Liver (tissue), 9 donors: ENCODE measurements around the gene GART. TPM values are rescaled to one million over a fixed set of nuclear protein-coding genes. Genes with fewer than 3 reads are reported as not detected.

Experiments used
- DNase-seq: peaks from one replicate; pipeline ENCODE4 v3.0.0-alpha.2; 2017; ENCODE audit warnings: low spot score
- H3K27ac ChIP-seq, 2 donors: one replicate each; pipeline ENCODE4 v1.7.0; 2013; ENCODE audit warnings: inconsistent platforms in 2 of 2, low read length in 2 of 2, control low read depth in 1 of 2, low read depth in 1 of 2, mild to moderate bottlenecking in 1 of 2
- H3K27me3 ChIP-seq, 4 donors: one replicate each; pipeline versions ENCODE4 v1.6.1 to v1.7.0; 2013; ENCODE audit warnings: low read length in 3 of 4, inconsistent platforms in 1 of 4, mild to moderate bottlenecking in 1 of 4, moderate library complexity in 1 of 4; ENCODE audit not compliant: control insufficient read depth in 4 of 4, insufficient read depth in 4 of 4
- H3K36me3 ChIP-seq, 4 donors: one replicate each; pipeline versions ENCODE4 v1.6.1 to v1.7.0; 2013; ENCODE audit warnings: low read length in 3 of 4, mild to moderate bottlenecking in 3 of 4, low read depth in 1 of 4, moderate library complexity in 1 of 4; ENCODE audit not compliant: control insufficient read depth in 4 of 4, insufficient read depth in 3 of 4
- H3K4me1 ChIP-seq, 4 donors: one replicate each; pipeline versions ENCODE4 v1.6.1 to v1.7.0; 2013; ENCODE audit warnings: low read length in 3 of 4, mild to moderate bottlenecking in 3 of 4, moderate library complexity in 1 of 4; ENCODE audit not compliant: control insufficient read depth in 4 of 4, insufficient read depth in 4 of 4
- H3K4me3 ChIP-seq, 3 donors: one replicate each; pipeline versions ENCODE4 v1.6.1 to v1.7.0; 2013; ENCODE audit warnings: low read length in 3 of 3, control low read depth in 1 of 3, low read depth in 1 of 3, mild to moderate bottlenecking in 1 of 3
- H3K9ac ChIP-seq, 2 donors: one replicate each; pipeline ENCODE4 v1.7.0; 2013; ENCODE audit warnings: low read length in 2 of 2, mild to moderate bottlenecking in 2 of 2, moderate library complexity in 2 of 2, control low read depth in 1 of 2, low read depth in 1 of 2
- H3K9me3 ChIP-seq, 4 donors: one replicate each; pipeline versions ENCODE4 v1.6.1 to v1.7.0; 2013; ENCODE audit warnings: low read length in 3 of 4; ENCODE audit not compliant: control insufficient read depth in 4 of 4
- EGR1 ChIP-seq, 2 donors: IDR thresholded peaks; 2 replicates each; pipeline ENCODE4 v1.6.1; 2016 to 2018; ENCODE audit warnings: antibody characterized with exemption in 2 of 2, low read depth in 2 of 2
- FOXA1 ChIP-seq: IDR thresholded peaks from 2 replicates; pipeline ENCODE4 v1.6.1; 2016; ENCODE audit warnings: antibody characterized with exemption
- FOXA2 ChIP-seq: IDR thresholded peaks from 2 replicates; pipeline ENCODE4 v1.6.1; 2016; ENCODE audit warnings: antibody characterized with exemption
- GABPA ChIP-seq, 2 donors: IDR thresholded peaks in 1 of 2; conservative IDR thresholded peaks in 1 of 2; 2 replicates each; pipeline ENCODE4 v1.6.1; 2016; ENCODE audit warnings: antibody characterized with exemption in 2 of 2, mild to moderate bottlenecking in 1 of 2, moderate library complexity in 1 of 2
- HNF4A ChIP-seq, 2 donors: conservative IDR thresholded peaks; 2 replicates each; pipeline ENCODE4 v1.6.1; 2016; ENCODE audit warnings: antibody characterized with exemption in 2 of 2, mild to moderate bottlenecking in 2 of 2
- HNF4G ChIP-seq: IDR thresholded peaks from 2 replicates; pipeline ENCODE4 v1.6.1; 2016; ENCODE audit warnings: antibody characterized with exemption
- JUND ChIP-seq, 2 donors: IDR thresholded peaks; 2 replicates each; pipeline ENCODE4 v1.6.1; 2016; ENCODE audit warnings: antibody characterized with exemption in 2 of 2
- NR2F2 ChIP-seq: IDR thresholded peaks from 2 replicates; pipeline ENCODE4 v1.6.1; 2016; ENCODE audit warnings: antibody characterized with exemption
- RAD21 ChIP-seq, 2 donors: IDR thresholded peaks; 2 replicates each; pipeline ENCODE4 v1.6.1; 2016; ENCODE audit warnings: antibody characterized with exemption in 2 of 2, mild to moderate bottlenecking in 2 of 2
- RXRA ChIP-seq, 2 donors: IDR thresholded peaks; 2 replicates each; pipeline ENCODE4 v1.6.1; 2017 to 2018; ENCODE audit warnings: antibody characterized with exemption in 2 of 2, mild to moderate bottlenecking in 1 of 2
- SP1 ChIP-seq: IDR thresholded peaks from 2 replicates; pipeline ENCODE4 v1.6.1; 2018; ENCODE audit warnings: antibody characterized with exemption, mild to moderate bottlenecking
- TAF1 ChIP-seq: conservative IDR thresholded peaks from 2 replicates; pipeline ENCODE4 v1.6.1; 2016; ENCODE audit warnings: antibody characterized with exemption, mild to moderate bottlenecking
- YY1 ChIP-seq: IDR thresholded peaks from 2 replicates; pipeline ENCODE4 v1.6.1; 2016; ENCODE audit warnings: antibody characterized with exemption, mild to moderate bottlenecking
- WGBS: extraction: QIAGEN DNeasy Blood & Tissue Kit; methylation state at CpG from one replicate; pipeline ENCODE4 v1.1.7; 2013; 5-methylcytosine and 5-hydroxymethylcytosine counted together
- polyA plus RNA-seq, 2 donors: library from polyadenylated mRNA; stranded (reverse) in 1 of 2; unstranded in 1 of 2; fragments of 200-250 nt in 1 of 2; fragments of >200 nt in 1 of 2; fragmentation: Nextera tagmentation in 1 of 2; extraction: Ambion mirVana in 1 of 2; gene quantifications; one replicate each; pipeline versions ENCODE4 v1.2.1 to v1.2.3, GENCODE V29; 2013 to 2015
- total RNA-seq, 2 donors: library from RNA; depleted of rRNA; stranded (reverse); fragments of >200 nt; gene quantifications; one replicate each; pipeline ENCODE4 v1.2.3, GENCODE V29; 2014
- TF ChIP-seq, protein P1 (sequence below): IDR thresholded peaks from 2 replicates; pipeline ENCODE4 v1.6.1; 2016; ENCODE audit warnings: antibody characterized with exemption, mild to moderate bottlenecking
- TF ChIP-seq, protein P2 (sequence below): IDR thresholded peaks from 2 replicates; pipeline ENCODE4 v1.6.1; 2016; ENCODE audit warnings: antibody characterized with exemption
- TF ChIP-seq, protein P3 (sequence below): IDR thresholded peaks from 2 replicates; pipeline ENCODE4 v1.6.1; 2016; ENCODE audit warnings: antibody characterized with exemption
- TF ChIP-seq, protein P4 (sequence below): IDR thresholded peaks from 2 replicates; pipeline ENCODE4 v1.6.1; 2016; ENCODE audit warnings: antibody characterized with exemption
- donor health status: healthy.
- donor health status: healthy.
- donor health status: healthy.
- donor health status: healthy.
- donor health status: healthy.

The GART gene
- total and polyA plus RNA-seq, 4 donors = 15.7 to 76.8 (median 32.0) TPM

DNA sequence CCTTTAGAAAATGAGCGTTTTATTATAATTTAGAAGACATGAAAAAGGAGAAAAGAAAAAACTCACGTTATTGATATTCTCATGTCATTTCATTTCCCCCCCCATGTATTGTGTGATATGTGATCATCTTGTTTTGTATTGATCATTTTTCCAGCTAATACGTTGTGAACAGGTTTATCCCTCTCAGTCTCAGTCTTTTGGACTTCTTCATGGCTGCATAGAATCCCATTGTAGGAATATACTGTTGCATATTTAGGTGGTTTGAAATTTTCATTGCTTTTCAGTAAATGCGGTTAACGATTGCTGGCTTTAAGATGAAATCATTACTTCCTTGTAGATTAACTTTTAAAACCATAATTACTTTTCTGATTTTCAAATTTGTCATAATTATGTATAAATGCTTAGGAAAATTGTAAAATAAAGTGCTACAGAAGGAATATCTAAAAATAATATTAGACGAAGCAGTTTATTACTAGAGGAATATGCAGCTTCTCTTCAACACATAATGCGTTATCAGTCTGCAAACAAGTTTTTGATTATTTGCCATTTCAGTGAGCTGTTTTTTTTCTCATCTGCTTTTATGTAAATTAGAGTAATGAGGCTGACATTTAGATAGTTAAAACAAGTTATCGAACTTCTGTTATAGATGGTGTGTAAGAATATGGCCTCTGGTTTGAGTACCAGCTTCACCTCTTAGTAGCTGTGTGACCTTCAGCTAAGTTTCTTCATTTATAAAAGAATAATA, 2.7 kb upstream of the GART start:
- DNase-seq = no peak
- peaks cover under 1 to 12% (median 7%) of the 10 kb centered on the region in 4 donors for H3K36me3 ChIP-seq
- H3K4me3 ChIP-seq = peak overlapping the region; percentile 90 to 98 (median 94)
- 3% methylated on average over 8 of the region's 8 CpGs for WGBS
- TF ChIP-seq HNF4G (no peak), FOXA1 (no peak), SP1 (no peak), RAD21 (IDR thresholded peaks at IDR 0.05) (no peak), NR2F2 (no peak), YY1 (no peak)
- no peaks in the 10 kb centered on the region for H3K9me3 ChIP-seq
- peak overlapping the region; percentile 75 to 96 for H3K9ac ChIP-seq
- H3K4me1 ChIP-seq = peaks cover 3 to 37% (median 13%) of the 10 kb centered on the region in 4 donors
- no peaks in the 10 kb centered on the region for H3K27me3 ChIP-seq
- H3K27ac ChIP-seq = no peak overlapping the region

DNA sequence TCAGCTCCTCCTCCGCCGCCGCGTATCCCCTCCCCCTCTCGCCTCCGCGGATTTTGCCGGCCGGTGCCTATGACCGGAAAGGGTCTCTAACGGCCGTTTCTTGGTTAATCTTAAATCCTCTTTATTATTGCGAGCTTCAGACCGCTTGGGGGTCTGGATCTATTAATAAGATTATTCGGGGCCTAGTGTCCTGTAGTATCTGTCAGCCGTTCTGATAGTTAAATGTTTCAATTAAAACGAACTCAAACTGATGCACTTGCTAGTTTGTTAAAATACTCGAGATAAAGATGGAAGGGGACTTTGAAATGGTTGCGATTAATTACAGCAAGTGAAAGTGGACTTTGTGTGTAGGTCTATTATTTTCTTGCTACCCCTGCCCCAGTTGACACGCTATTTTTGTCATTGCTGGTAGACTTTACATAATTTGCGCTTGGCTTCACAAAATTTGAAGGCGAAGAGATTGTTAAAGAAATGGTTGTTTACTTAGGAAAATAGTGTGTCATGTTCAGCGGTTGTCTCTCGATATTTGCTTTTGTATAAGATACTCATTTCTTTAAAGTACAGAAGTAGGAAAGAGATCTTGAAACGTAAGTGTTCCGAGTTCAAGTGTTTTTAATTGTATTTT, 1.7 kb upstream of the GART start:
- Histone ChIP-seq H3K27ac (peak overlapping the region; percentile 99), H3K4me3 (peak overlapping the region; percentile 90 to 98 (median 94)), H3K4me1 (peaks cover 3 to 37% (median 13%) of the 10 kb centered on the region in 4 donors), H3K9me3 (no peaks in the 10 kb centered on the region), H3K36me3 (peaks cover 0 to 7% (median 4%) of the 10 kb centered on the region in 4 donors), H3K27me3 (no peaks in the 10 kb centered on the region), H3K9ac (peak overlapping the region; percentile 75 to 96)
- under 1% methylated on average over 26 of the region's 26 CpGs for WGBS
- TF ChIP-seq FOXA2 = no peak
- no peak for TF ChIP-seq FOXA1
- TF ChIP-seq HNF4A (conservative IDR thresholded peaks at IDR 0.05) = no peak
- no peak for TF ChIP-seq GABPA (IDR thresholded peaks at IDR 0.05 in 1 of 2, conservative IDR thresholded peaks at IDR 0.05 in 1 of 2)
- no peak for DNase-seq

DNA sequence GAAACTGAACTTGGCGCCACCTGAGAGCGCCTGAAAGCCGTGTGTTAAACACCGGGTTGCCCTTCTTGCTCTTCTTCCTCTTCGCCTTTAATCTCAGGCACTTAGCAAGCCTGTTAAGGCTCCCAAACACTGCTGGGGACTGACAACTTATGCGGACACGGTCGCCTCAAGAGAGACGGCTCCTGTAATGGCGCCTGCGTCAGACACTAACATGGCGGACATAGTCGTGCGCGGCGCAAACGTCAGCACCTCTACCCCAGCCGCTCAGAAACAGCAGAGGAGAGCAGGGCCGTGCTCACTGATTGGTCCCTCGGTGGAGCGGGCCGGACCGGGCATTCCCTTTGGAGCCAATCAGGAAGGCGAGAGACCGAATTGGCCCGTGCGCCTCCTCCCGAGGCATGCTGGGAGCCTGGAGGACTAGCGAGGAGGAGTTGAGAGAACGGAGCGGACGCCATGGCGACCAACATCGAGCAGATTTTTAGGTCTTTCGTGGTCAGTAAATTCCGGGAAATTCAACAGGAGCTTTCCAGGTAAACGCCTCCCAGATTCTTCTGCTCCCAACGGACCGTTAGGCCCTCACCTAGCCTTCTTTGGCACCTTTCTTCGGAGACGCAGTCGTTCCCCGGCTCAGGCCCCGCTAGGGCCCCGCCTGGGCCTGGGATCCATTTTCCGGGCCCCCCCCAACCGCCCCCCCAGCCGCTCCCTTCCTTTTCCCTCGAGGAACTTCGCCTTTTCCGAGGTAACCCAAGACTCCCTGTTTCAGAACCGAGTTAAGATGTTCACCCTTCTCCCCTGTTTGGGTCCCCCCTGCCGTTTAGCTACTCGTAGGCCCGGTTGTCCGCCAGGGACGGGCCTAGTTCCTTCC, 955 bp upstream of the GART start, which contains the start of gene SON:
TSS of gene SON (plus strand) at position 399 of the 865 bp plus-strand sequence. CDS start at position 454, 55 bp downstream.
- DNase-seq = peak; percentile 96
- WGBS = under 1% methylated on average over 56 of the region's 57 CpGs
- TF ChIP-seq, protein P1, sequence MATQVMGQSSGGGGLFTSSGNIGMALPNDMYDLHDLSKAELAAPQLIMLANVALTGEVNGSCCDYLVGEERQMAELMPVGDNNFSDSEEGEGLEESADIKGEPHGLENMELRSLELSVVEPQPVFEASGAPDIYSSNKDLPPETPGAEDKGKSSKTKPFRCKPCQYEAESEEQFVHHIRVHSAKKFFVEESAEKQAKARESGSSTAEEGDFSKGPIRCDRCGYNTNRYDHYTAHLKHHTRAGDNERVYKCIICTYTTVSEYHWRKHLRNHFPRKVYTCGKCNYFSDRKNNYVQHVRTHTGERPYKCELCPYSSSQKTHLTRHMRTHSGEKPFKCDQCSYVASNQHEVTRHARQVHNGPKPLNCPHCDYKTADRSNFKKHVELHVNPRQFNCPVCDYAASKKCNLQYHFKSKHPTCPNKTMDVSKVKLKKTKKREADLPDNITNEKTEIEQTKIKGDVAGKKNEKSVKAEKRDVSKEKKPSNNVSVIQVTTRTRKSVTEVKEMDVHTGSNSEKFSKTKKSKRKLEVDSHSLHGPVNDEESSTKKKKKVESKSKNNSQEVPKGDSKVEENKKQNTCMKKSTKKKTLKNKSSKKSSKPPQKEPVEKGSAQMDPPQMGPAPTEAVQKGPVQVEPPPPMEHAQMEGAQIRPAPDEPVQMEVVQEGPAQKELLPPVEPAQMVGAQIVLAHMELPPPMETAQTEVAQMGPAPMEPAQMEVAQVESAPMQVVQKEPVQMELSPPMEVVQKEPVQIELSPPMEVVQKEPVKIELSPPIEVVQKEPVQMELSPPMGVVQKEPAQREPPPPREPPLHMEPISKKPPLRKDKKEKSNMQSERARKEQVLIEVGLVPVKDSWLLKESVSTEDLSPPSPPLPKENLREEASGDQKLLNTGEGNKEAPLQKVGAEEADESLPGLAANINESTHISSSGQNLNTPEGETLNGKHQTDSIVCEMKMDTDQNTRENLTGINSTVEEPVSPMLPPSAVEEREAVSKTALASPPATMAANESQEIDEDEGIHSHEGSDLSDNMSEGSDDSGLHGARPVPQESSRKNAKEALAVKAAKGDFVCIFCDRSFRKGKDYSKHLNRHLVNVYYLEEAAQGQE = peak; percentile 93
- TF ChIP-seq NR2F2 (no peak), TAF1 (peak; percentile 75), FOXA2 (no peak), RXRA (IDR thresholded peaks at IDR 0.05) (peak in 1 of 2 donors; percentile 20), SP1 (peak; percentile 84), YY1 (peak; percentile 99), HNF4A (conservative IDR thresholded peaks at IDR 0.05) (no peak), HNF4G (no peak), EGR1 (IDR thresholded peaks at IDR 0.05; ENCODE audit: low read depth in 2 of 2) (no peak), JUND (IDR thresholded peaks at IDR 0.05) (peak in 1 of 2 donors; percentile 49), FOXA1 (no peak), RAD21 (IDR thresholded peaks at IDR 0.05) (no peak), GABPA (IDR thresholded peaks at IDR 0.05 in 1 of 2, conservative IDR thresholded peaks at IDR 0.05 in 1 of 2) (peak in 1 of 2 donors; percentile 38)
- TF ChIP-seq, protein P2, sequence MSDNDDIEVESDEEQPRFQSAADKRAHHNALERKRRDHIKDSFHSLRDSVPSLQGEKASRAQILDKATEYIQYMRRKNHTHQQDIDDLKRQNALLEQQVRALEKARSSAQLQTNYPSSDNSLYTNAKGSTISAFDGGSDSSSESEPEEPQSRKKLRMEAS = peak; percentile 47
- TF ChIP-seq, protein P3, sequence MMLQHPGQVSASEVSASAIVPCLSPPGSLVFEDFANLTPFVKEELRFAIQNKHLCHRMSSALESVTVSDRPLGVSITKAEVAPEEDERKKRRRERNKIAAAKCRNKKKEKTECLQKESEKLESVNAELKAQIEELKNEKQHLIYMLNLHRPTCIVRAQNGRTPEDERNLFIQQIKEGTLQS = peak; percentile 26
- TF ChIP-seq, protein P4, sequence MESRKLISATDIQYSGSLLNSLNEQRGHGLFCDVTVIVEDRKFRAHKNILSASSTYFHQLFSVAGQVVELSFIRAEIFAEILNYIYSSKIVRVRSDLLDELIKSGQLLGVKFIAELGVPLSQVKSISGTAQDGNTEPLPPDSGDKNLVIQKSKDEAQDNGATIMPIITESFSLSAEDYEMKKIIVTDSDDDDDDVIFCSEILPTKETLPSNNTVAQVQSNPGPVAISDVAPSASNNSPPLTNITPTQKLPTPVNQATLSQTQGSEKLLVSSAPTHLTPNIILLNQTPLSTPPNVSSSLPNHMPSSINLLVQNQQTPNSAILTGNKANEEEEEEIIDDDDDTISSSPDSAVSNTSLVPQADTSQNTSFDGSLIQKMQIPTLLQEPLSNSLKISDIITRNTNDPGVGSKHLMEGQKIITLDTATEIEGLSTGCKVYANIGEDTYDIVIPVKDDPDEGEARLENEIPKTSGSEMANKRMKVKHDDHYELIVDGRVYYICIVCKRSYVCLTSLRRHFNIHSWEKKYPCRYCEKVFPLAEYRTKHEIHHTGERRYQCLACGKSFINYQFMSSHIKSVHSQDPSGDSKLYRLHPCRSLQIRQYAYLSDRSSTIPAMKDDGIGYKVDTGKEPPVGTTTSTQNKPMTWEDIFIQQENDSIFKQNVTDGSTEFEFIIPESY = peak; percentile 26

More for the DNA sequence above, 955 bp upstream of the GART start, which contains the start of gene SON:
- peak within 1 kb of the TSS; percentile 92 to 96 for H3K9ac ChIP-seq
- H3K9me3 ChIP-seq = no peaks in the 10 kb centered on the region
- H3K36me3 ChIP-seq = peaks cover 0 to 12% (median 6%) of the 10 kb centered on the region in 4 donors
- H3K27ac ChIP-seq = peak within 1 kb of the TSS; percentile 99
- H3K27me3 ChIP-seq = no peaks in the 10 kb centered on the region
- H3K4me1 ChIP-seq = peaks cover 3 to 37% (median 13%) of the 10 kb centered on the region in 4 donors
- peak within 1 kb of the TSS; percentile 90 to 98 (median 94) for H3K4me3 ChIP-seq
